Activated CD8-positive, alpha-beta memory T cell treated with anti-CD3 and anti-CD28 coated beads, Interleukin-2, amount 10 ng/mL, durations not matched to agents 7 days and 5 days (primary cell): ENCODE measurements around the gene DLG2. TPM values are rescaled to one million over a fixed set of nuclear protein-coding genes. Genes with fewer than 3 reads are reported as not detected.

Experiments
- ATAC-seq: fragments of 150-1000 bp; cut with Tn5 transposase; one replicate; pipeline ENCODE4 v1.10.0; 2021; ENCODE audit warnings: moderate library complexity
- CTCF ChIA-PET: fragments of 350-600 bp; sonication (Branson Sonifier 250); formaldehyde crosslinking; loops from one replicate; lab custom pipeline; 2021; ENCODE audit warnings: antibody characterized with exemption; lab: Charles Lee
- DNase-seq: peaks from one replicate; pipeline ENCODE4 v3.0.0-alpha.2; 2020
- H3K27ac Mint-ChIP-seq: one replicate; pipeline ENCODE4 v1.8.0; 2021; ENCODE audit warnings: mild to moderate bottlenecking, mixed read lengths
- H3K27me3 Mint-ChIP-seq: one replicate; pipeline ENCODE4 v1.8.0; 2021; ENCODE audit warnings: mixed read lengths
- H3K36me3 Mint-ChIP-seq: one replicate; pipeline ENCODE4 v1.8.0; 2021; ENCODE audit warnings: mild to moderate bottlenecking, mixed read lengths
- H3K4me1 Mint-ChIP-seq: one replicate; pipeline ENCODE4 v1.8.0; 2021; ENCODE audit warnings: mixed read lengths
- H3K4me3 Mint-ChIP-seq: one replicate; pipeline ENCODE4 v1.8.0; 2021; ENCODE audit warnings: mild to moderate bottlenecking, moderate library complexity, mixed read lengths
- H3K9me3 Mint-ChIP-seq: one replicate; pipeline ENCODE4 v1.8.0; 2022; ENCODE audit warnings: low read depth, mixed read lengths
- total RNA-seq, 2 experiments: library from RNA; stranded (reverse); gene quantifications; one replicate each; pipeline ENCODE4 v1.2.3, GENCODE V29; 2021

Gene DLG2
- total RNA-seq, 2 experiments from 2014 or later: 1.4 to 2.1 TPM

- Mint-ChIP-seq H3K9me3 (peaks cover 9% of the 10 kb centered on the region), H3K36me3 (no peaks in the 10 kb centered on the region), H3K27ac (no peak overlapping the region), H3K4me3 (no peak overlapping the region), H3K4me1 (no peaks in the 10 kb centered on the region), H3K27me3 (no peaks in the 10 kb centered on the region)
- CTCF ChIA-PET: no interaction called here
- DNase-seq (no peak), ATAC-seq (no peak)
Measured at GRCh38 chr11:84963240-84963639, 663.9 kb downstream of the DLG2 start.

DNA sequence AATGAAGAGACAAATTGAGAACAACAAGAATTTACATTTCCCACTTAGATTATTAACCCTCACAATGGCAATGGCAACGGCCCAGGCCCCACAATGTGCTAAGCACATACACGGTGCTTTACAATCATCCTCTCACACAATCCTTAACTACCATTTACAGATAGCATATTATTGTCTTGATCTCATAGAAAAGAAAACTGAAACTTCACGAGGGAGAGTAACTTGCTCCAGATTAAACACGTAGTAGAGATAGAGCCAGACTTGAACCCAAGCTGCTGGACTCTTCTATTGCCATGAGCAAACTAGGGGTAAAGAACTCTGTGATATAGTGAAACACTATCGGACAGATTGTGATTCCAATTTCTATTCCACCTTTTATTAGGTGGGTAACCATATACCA, 665.1 kb downstream of the DLG2 start:
- ATAC-seq (no peak), DNase-seq (no peak)
- Mint-ChIP-seq H3K27me3 (no peaks in the 10 kb centered on the region), H3K4me3 (no peak overlapping the region), H3K27ac (no peak overlapping the region), H3K9me3 (peaks cover 9% of the 10 kb centered on the region), H3K4me1 (no peaks in the 10 kb centered on the region), H3K36me3 (no peaks in the 10 kb centered on the region)
- CTCF ChIA-PET: no interaction called here

DNA sequence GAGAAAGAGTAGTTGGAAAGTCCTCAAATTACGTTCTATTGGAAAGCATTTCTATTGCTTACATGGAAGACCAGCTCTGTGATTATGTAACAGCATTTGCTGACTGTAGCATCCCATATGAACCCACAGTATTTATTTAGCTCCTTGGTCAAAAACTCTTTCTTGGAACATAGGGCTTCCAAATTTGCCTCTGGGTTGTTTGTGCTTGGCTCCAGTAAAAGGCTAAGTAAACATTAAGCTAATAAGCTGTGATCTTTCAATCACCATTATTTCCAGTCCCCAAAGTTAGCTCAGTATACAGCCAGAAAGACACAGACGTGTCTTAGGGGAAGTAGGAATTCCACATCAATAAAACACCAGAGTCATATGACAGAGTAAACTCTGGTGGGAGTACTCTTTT, 668.8 kb downstream of the DLG2 start:
- H3K27ac Mint-ChIP-seq: no peak overlapping the region
- H3K9me3 Mint-ChIP-seq: peaks cover 12% of the 10 kb centered on the region
- no peak overlapping the region for H3K4me3 Mint-ChIP-seq
- CTCF ChIA-PET: no interaction called here
- no peaks in the 10 kb centered on the region for H3K36me3 Mint-ChIP-seq
- no peaks in the 10 kb centered on the region for H3K27me3 Mint-ChIP-seq
- DNase-seq (no peak), ATAC-seq (no peak)
- no peaks in the 10 kb centered on the region for H3K4me1 Mint-ChIP-seq

GRCh38 chr11:84950569-84951270, 676.4 kb downstream of the DLG2 start:
- H3K9me3 Mint-ChIP-seq: peaks cover 9% of the 10 kb centered on the region
- ATAC-seq (no peak), DNase-seq (no peak)
- no peaks in the 10 kb centered on the region for H3K4me1 Mint-ChIP-seq
- H3K4me3 Mint-ChIP-seq: no peak overlapping the region
- no peaks in the 10 kb centered on the region for H3K27me3 Mint-ChIP-seq
- H3K27ac Mint-ChIP-seq: no peak overlapping the region
- H3K36me3 Mint-ChIP-seq: no peaks in the 10 kb centered on the region
- CTCF ChIA-PET: no interaction called here

- H3K9me3 Mint-ChIP-seq: peaks cover 10% of the 10 kb centered on the region
- no peak for ATAC-seq
- H3K27me3 Mint-ChIP-seq: no peaks in the 10 kb centered on the region
Measured at GRCh38 chr11:84947970-84948580, 679.1 kb downstream of the DLG2 start.

GRCh38 chr11:84947070-84947469, 680.1 kb downstream of the DLG2 start:
- CTCF ChIA-PET: no interaction called here
- no peak overlapping the region for H3K27ac Mint-ChIP-seq
- H3K4me3 Mint-ChIP-seq: no peak overlapping the region
- peaks cover 10% of the 10 kb centered on the region for H3K9me3 Mint-ChIP-seq
- ATAC-seq (no peak), DNase-seq (no peak)
- H3K4me1 Mint-ChIP-seq: no peaks in the 10 kb centered on the region
- H3K27me3 Mint-ChIP-seq: no peaks in the 10 kb centered on the region
- H3K36me3 Mint-ChIP-seq: no peaks in the 10 kb centered on the region

More at GRCh38 chr11:84947970-84948580, 679.1 kb downstream of the DLG2 start:
- Mint-ChIP-seq H3K36me3 (no peaks in the 10 kb centered on the region), H3K27ac (no peak overlapping the region), H3K4me1 (no peaks in the 10 kb centered on the region), H3K4me3 (no peak overlapping the region)
- CTCF ChIA-PET: no interaction called here
- DNase-seq: no peak

DNA sequence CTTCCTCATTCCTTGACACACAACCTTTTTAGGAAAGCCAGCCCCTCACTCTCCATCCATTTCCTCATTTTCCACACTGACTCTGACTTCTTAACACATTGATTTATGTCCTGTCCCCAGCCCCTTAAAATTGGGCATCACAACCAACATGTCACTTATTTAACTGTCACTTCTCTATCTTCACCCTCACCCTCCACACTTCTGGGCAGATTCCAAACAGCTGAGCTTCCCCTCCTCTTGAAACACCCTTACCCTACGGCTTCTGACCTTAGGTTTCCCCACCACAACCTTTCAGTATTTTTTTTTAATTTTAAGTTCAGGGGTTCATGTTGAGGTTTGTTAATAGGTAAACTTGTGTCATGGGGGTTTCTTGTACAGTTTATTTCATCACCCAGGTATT, 696.3 kb downstream of the DLG2 start:
- no peak overlapping the region for H3K27ac Mint-ChIP-seq
- H3K36me3 Mint-ChIP-seq: no peaks in the 10 kb centered on the region
- no peaks in the 10 kb centered on the region for H3K27me3 Mint-ChIP-seq
- no peaks in the 10 kb centered on the region for H3K4me1 Mint-ChIP-seq
- ATAC-seq (no peak), DNase-seq (no peak)
- H3K4me3 Mint-ChIP-seq: no peak overlapping the region
- CTCF ChIA-PET: no interaction called here
- peaks cover 7% of the 10 kb centered on the region for H3K9me3 Mint-ChIP-seq

DNA sequence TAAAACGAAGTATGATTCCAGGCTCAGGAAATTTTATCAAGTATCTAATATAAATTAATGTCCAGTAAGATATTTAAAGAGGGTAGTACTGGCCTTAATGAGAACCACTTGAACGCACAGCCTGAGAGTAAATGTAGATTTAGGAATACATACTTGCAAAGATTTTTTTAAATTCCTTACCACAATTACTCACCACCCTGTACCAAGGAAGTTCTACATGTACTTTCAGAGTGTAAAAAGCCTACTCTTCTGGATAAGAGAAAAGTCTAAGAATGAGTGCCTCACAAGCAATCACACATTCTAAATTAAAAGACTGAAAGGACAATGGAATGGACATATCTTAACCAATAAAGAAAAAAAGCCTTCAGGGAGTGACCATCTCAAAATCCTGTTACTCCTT, 697.4 kb downstream of the DLG2 start:
- Mint-ChIP-seq H3K27ac (no peak overlapping the region), H3K4me1 (no peaks in the 10 kb centered on the region), H3K36me3 (no peaks in the 10 kb centered on the region), H3K27me3 (no peaks in the 10 kb centered on the region), H3K4me3 (no peak overlapping the region), H3K9me3 (peaks cover 7% of the 10 kb centered on the region)
- ATAC-seq (no peak), DNase-seq (no peak)
- CTCF ChIA-PET: no interaction called here

DNA sequence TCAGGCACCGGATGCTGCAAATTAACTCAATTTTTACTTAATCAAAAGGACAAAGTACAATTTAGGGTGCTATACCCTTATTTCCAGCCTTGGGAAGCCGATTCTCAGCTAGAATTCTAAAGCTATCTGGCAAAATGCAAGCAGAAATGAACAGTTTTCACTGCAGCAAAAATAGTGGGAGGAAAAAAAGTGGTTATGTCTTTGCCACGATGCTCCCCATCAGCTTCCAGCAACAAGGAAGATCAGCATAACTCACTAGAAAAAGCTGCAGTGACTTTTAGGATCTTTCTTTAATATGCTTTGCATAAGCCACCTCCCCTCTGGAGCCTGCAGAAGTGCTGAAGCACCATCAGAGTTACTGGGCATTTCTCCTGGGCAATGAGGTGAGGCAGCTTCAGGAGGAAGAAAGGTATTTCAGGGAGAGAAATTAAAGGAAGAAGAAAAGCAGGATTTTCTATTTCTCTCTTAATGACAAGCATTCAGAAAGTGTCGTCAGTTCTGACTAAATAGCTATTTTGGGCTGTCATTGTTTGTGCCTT, 702.9 kb downstream of the DLG2 start:
- H3K4me3 Mint-ChIP-seq: no peak overlapping the region
- H3K27ac Mint-ChIP-seq: no peak overlapping the region
- CTCF ChIA-PET: no interaction called here
- no peak for DNase-seq
- no peaks in the 10 kb centered on the region for H3K36me3 Mint-ChIP-seq
- no peaks in the 10 kb centered on the region for H3K4me1 Mint-ChIP-seq
- ATAC-seq: no peak
- H3K9me3 Mint-ChIP-seq: peaks cover 3% of the 10 kb centered on the region
- H3K27me3 Mint-ChIP-seq: no peaks in the 10 kb centered on the region

DNA sequence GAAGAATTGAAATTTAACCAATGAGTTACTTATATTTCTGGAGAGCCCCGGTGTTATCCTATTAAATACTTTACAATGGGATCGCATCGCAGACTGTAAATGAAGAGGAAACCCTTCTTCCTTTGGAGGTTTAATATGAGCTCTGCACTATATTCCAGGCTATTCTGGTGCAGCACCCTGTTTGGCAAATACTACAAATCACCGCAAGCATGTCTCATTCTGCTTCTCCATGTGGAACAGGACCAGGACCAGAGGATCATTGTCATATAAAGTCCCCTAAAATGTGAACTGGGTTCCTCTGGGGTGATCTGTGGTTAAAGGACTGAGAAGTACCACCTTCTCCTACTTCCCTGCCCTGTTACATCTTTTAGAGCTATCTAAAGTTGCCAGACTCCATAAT, 703.7 kb downstream of the DLG2 start:
- DNase-seq (no peak), ATAC-seq (no peak)
- Mint-ChIP-seq H3K4me3 (no peak overlapping the region), H3K36me3 (no peaks in the 10 kb centered on the region), H3K9me3 (peaks cover 3% of the 10 kb centered on the region), H3K27me3 (no peaks in the 10 kb centered on the region), H3K4me1 (no peaks in the 10 kb centered on the region), H3K27ac (no peak overlapping the region)
- CTCF ChIA-PET: no interaction called here

GRCh38 chr11:84922836-84923235, 704.3 kb downstream of the DLG2 start:
- H3K9me3 Mint-ChIP-seq: peaks cover 3% of the 10 kb centered on the region
- H3K27me3 Mint-ChIP-seq: no peaks in the 10 kb centered on the region
- ATAC-seq (no peak), DNase-seq (no peak)
- CTCF ChIA-PET: interaction anchor here (0.5 kb wide), 1 partner anchor 22 kb away, joined by 3 read pairs; no protein-coding TSS in a partner anchor
- no peaks in the 10 kb centered on the region for H3K36me3 Mint-ChIP-seq
- no peak overlapping the region for H3K4me3 Mint-ChIP-seq
- no peak overlapping the region for H3K27ac Mint-ChIP-seq
- no peaks in the 10 kb centered on the region for H3K4me1 Mint-ChIP-seq

GRCh38 chr11:84922212-84922805, 704.8 kb downstream of the DLG2 start:
- H3K36me3 Mint-ChIP-seq: no peaks in the 10 kb centered on the region
- ATAC-seq: no peak
- no peak for DNase-seq
- H3K27ac Mint-ChIP-seq: no peak overlapping the region
- no peaks in the 10 kb centered on the region for H3K4me1 Mint-ChIP-seq
- no peak overlapping the region for H3K4me3 Mint-ChIP-seq
- no peaks in the 10 kb centered on the region for H3K27me3 Mint-ChIP-seq
- peaks cover 3% of the 10 kb centered on the region for H3K9me3 Mint-ChIP-seq
- CTCF ChIA-PET: interaction anchor here (0.5 kb wide), 1 partner anchor 22 kb away, joined by 3 read pairs; no protein-coding TSS in a partner anchor

GRCh38 chr11:84914511-84914910, 712.6 kb downstream of the DLG2 start:
- Mint-ChIP-seq H3K36me3 (no peaks in the 10 kb centered on the region), H3K27me3 (no peaks in the 10 kb centered on the region), H3K4me3 (no peak overlapping the region), H3K4me1 (no peaks in the 10 kb centered on the region), H3K9me3 (peaks cover 10% of the 10 kb centered on the region), H3K27ac (no peak overlapping the region)
- DNase-seq (no peak), ATAC-seq (no peak)
- CTCF ChIA-PET: no interaction called here

DNA sequence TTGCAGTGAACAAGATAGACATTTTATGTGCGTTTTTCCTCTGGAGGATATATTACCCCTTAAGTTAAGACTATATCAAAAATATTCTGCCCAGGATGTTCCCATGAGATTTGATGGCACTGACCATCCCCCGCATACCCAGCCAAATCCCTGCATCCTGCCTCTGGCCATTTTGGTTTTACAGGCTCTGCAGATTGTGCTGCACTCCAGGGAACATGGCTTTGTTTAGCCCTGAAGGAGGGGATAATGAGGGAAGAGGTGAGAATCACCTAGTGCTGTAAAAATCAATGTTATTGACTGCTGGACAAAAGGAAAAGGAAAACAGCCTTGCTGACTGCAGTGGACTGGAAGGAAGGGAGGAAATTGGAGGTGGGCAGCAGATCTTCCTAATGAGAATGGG, 717.4 kb downstream of the DLG2 start:
- Mint-ChIP-seq H3K27ac (no peak overlapping the region), H3K36me3 (no peaks in the 10 kb centered on the region), H3K4me3 (no peak overlapping the region), H3K27me3 (no peaks in the 10 kb centered on the region), H3K4me1 (no peaks in the 10 kb centered on the region), H3K9me3 (peaks cover 10% of the 10 kb centered on the region)
- ATAC-seq (no peak), DNase-seq (no peak)
- CTCF ChIA-PET: no interaction called here
